HEK293 (cell line): Measurements from ENCODE around the gene FUT6.

Experiments used
- REPIN1 ChIP-seq: fragments of 450-650 bp; formaldehyde crosslinking; IDR thresholded peaks from 2 replicates; pipeline ENCODE4 v1.5.1; 2017; ENCODE audit warnings: missing biosample characterization, missing genetic modification characterization, low read depth
- ZFP3 ChIP-seq: fragments of 450-650 bp; formaldehyde crosslinking; IDR thresholded peaks from 2 replicates; pipeline ENCODE4 v1.5.1; 2016; ENCODE audit warnings: low read depth, missing biosample characterization, missing genetic modification characterization
- ZNF132 ChIP-seq: fragments of 450-650 bp; formaldehyde crosslinking; IDR thresholded peaks from 2 replicates; pipeline ENCODE4 v1.5.1; 2017; ENCODE audit warnings: missing biosample characterization, missing genetic modification characterization, borderline replicate concordance
- ZNF16 ChIP-seq: fragments of 450-650 bp; formaldehyde crosslinking; IDR thresholded peaks from 2 replicates; pipeline ENCODE4 v1.5.1; 2016; ENCODE audit warnings: low read depth, missing biosample characterization, missing genetic modification characterization
- ZNF174 ChIP-seq: fragments of 450-650 bp; formaldehyde crosslinking; IDR thresholded peaks from 2 replicates; pipeline ENCODE4 v1.5.0; 2017; ENCODE audit warnings: missing biosample characterization, mild to moderate bottlenecking, missing genetic modification characterization
- ZNF214 ChIP-seq: fragments of 450-650 bp; formaldehyde crosslinking; IDR thresholded peaks from 2 replicates; pipeline ENCODE4 v1.5.1; 2017; ENCODE audit warnings: missing biosample characterization, mild to moderate bottlenecking, missing genetic modification characterization, borderline replicate concordance
- ZNF335 ChIP-seq: fragments of 450-650 bp; formaldehyde crosslinking; conservative IDR thresholded peaks from 2 replicates; pipeline ENCODE4 v1.5.1; 2016; ENCODE audit warnings: missing biosample characterization, missing genetic modification characterization
- ZNF473 ChIP-seq: fragments of 450-650 bp; formaldehyde crosslinking; IDR thresholded peaks from 2 replicates; pipeline ENCODE4 v1.5.1; 2017; ENCODE audit warnings: missing biosample characterization, missing genetic modification characterization
- ZNF571 ChIP-seq: fragments of 450-650 bp; formaldehyde crosslinking; IDR thresholded peaks from 2 replicates; pipeline ENCODE4 v1.5.0; 2017; ENCODE audit warnings: missing biosample characterization, missing genetic modification characterization
- ZNF585B ChIP-seq: fragments of 450-650 bp; formaldehyde crosslinking; IDR thresholded peaks from 2 replicates; pipeline ENCODE4 v1.5.1; 2016; ENCODE audit warnings: missing biosample characterization, missing genetic modification characterization
- ZNF623 ChIP-seq: fragments of 450-650 bp; formaldehyde crosslinking; IDR thresholded peaks from 2 replicates; pipeline ENCODE4 v1.5.1; 2016; ENCODE audit warnings: missing biosample characterization, missing genetic modification characterization
- ZNF677 ChIP-seq: fragments of 450-650 bp; IDR thresholded peaks from 2 replicates; pipeline ENCODE4 v1.5.0; 2018; ENCODE audit warnings: missing biosample characterization, mild to moderate bottlenecking, missing genetic modification characterization, moderate library complexity
- TF ChIP-seq, protein P1 (sequence below): fragments of 450-650 bp; formaldehyde crosslinking; optimal IDR thresholded peaks from 2 replicates; pipeline ENCODE3; 2016; ENCODE audit warnings: missing biosample characterization, mild to moderate bottlenecking, missing genetic modification characterization
- TF ChIP-seq, protein P2 (sequence below): fragments of 450-650 bp; formaldehyde crosslinking; IDR thresholded peaks from 2 replicates; pipeline ENCODE4 v1.5.1; 2016; ENCODE audit warnings: missing biosample characterization, missing genetic modification characterization, borderline replicate concordance
- TF ChIP-seq, protein P3 (sequence below): fragments of 450-650 bp; formaldehyde crosslinking; IDR thresholded peaks from 2 replicates; pipeline ENCODE4 v1.5.1; 2017; ENCODE audit warnings: missing biosample characterization, missing genetic modification characterization
- TF ChIP-seq, protein P4 (sequence below): fragments of 450-650 bp; formaldehyde crosslinking; IDR thresholded peaks from 2 replicates; pipeline ENCODE4 v1.5.1; 2017; ENCODE audit warnings: missing biosample characterization, missing genetic modification characterization
- TF ChIP-seq, protein P5 (sequence below): fragments of 450-650 bp; IDR thresholded peaks from 2 replicates; pipeline ENCODE4 v1.5.1; 2018; ENCODE audit warnings: missing biosample characterization, missing genetic modification characterization
- TF ChIP-seq, protein P6 (sequence below): fragments of 450-650 bp; formaldehyde crosslinking; IDR thresholded peaks from 2 replicates; pipeline ENCODE4 v1.5.0; 2017; ENCODE audit warnings: missing biosample characterization, missing genetic modification characterization, borderline replicate concordance
- TF ChIP-seq, protein P7 (sequence below): fragments of 450-650 bp; formaldehyde crosslinking; IDR thresholded peaks from 2 replicates; pipeline ENCODE4 v1.5.1; 2016; ENCODE audit warnings: missing biosample characterization, missing genetic modification characterization, borderline replicate concordance

FUT6 gene

DNA sequence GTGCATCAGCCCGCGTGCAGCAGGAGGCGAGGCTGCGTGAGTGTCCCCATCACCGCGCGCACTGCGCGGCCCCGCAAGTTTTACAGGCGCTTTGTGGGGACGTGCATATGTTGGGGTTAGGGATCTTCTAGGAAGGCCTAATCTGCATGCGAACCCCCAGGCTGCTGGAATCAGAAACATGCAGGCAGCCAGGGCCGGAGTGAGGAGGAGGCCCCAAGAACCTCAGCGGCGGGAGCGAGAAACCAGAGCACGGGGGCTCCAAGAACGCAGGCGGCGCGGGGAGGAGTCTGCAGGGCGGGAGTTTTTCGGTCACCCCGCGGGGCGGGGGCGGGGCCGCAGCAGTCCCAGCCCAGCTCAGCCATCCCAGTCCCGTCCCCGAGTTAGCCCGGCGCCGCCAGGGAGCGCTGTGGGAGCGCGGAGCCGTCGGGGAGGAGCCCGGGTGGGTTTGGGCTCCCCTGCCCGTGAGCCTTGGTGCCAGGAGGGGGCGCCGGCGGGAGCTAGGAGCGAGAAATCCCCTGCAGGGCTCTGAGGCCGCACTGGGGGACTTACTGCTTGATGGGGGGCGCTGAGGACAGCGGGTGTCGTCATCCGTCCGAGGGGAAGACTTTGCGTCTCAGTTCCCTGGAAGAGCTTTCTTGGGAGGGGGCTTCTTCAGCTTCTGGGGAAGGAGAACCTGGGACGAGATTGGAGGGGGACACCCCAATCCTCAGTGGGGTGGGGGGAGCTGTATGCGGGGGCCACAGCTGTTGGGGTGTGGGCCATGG, 35.6 kb downstream of the FUT6 start (continued):
- TF ChIP-seq ZNF132 (tag by site-specific recombination) (no peak), ZNF623 (tag by site-specific recombination) (no peak), ZNF571 (tag by site-specific recombination) (no peak), ZNF585B (tag by site-specific recombination) (no peak), ZNF677 (tag by site-specific recombination) (no peak), ZNF335 (tag by site-specific recombination) (peak; percentile 83), ZFP3 (tag by site-specific recombination) (no peak), ZNF214 (tag by site-specific recombination) (no peak), ZNF16 (tag by site-specific recombination) (no peak), ZNF473 (tag by site-specific recombination) (no peak), REPIN1 (tag by site-specific recombination) (peak; percentile 17; the same call in 1 of the 2 replicates), ZNF174 (tag by site-specific recombination) (no peak)
- TF ChIP-seq, protein P1, sequence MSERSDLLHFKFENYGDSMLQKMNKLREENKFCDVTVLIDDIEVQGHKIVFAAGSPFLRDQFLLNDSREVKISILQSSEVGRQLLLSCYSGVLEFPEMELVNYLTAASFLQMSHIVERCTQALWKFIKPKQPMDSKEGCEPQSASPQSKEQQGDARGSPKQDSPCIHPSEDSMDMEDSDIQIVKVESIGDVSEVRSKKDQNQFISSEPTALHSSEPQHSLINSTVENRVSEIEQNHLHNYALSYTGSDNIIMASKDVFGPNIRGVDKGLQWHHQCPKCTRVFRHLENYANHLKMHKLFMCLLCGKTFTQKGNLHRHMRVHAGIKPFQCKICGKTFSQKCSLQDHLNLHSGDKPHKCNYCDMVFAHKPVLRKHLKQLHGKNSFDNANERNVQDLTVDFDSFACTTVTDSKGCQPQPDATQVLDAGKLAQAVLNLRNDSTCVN, result peak; percentile 88
- TF ChIP-seq, protein P2, sequence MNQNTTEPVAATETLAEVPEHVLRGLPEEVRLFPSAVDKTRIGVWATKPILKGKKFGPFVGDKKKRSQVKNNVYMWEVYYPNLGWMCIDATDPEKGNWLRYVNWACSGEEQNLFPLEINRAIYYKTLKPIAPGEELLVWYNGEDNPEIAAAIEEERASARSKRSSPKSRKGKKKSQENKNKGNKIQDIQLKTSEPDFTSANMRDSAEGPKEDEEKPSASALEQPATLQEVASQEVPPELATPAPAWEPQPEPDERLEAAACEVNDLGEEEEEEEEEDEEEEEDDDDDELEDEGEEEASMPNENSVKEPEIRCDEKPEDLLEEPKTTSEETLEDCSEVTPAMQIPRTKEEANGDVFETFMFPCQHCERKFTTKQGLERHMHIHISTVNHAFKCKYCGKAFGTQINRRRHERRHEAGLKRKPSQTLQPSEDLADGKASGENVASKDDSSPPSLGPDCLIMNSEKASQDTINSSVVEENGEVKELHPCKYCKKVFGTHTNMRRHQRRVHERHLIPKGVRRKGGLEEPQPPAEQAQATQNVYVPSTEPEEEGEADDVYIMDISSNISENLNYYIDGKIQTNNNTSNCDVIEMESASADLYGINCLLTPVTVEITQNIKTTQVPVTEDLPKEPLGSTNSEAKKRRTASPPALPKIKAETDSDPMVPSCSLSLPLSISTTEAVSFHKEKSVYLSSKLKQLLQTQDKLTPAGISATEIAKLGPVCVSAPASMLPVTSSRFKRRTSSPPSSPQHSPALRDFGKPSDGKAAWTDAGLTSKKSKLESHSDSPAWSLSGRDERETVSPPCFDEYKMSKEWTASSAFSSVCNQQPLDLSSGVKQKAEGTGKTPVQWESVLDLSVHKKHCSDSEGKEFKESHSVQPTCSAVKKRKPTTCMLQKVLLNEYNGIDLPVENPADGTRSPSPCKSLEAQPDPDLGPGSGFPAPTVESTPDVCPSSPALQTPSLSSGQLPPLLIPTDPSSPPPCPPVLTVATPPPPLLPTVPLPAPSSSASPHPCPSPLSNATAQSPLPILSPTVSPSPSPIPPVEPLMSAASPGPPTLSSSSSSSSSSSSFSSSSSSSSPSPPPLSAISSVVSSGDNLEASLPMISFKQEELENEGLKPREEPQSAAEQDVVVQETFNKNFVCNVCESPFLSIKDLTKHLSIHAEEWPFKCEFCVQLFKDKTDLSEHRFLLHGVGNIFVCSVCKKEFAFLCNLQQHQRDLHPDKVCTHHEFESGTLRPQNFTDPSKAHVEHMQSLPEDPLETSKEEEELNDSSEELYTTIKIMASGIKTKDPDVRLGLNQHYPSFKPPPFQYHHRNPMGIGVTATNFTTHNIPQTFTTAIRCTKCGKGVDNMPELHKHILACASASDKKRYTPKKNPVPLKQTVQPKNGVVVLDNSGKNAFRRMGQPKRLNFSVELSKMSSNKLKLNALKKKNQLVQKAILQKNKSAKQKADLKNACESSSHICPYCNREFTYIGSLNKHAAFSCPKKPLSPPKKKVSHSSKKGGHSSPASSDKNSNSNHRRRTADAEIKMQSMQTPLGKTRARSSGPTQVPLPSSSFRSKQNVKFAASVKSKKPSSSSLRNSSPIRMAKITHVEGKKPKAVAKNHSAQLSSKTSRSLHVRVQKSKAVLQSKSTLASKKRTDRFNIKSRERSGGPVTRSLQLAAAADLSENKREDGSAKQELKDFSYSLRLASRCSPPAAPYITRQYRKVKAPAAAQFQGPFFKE, result no peak
- TF ChIP-seq, protein P3, sequence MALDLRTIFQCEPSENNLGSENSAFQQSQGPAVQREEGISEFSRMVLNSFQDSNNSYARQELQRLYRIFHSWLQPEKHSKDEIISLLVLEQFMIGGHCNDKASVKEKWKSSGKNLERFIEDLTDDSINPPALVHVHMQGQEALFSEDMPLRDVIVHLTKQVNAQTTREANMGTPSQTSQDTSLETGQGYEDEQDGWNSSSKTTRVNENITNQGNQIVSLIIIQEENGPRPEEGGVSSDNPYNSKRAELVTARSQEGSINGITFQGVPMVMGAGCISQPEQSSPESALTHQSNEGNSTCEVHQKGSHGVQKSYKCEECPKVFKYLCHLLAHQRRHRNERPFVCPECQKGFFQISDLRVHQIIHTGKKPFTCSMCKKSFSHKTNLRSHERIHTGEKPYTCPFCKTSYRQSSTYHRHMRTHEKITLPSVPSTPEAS (tag by site-specific recombination), result no peak
- TF ChIP-seq, protein P4, sequence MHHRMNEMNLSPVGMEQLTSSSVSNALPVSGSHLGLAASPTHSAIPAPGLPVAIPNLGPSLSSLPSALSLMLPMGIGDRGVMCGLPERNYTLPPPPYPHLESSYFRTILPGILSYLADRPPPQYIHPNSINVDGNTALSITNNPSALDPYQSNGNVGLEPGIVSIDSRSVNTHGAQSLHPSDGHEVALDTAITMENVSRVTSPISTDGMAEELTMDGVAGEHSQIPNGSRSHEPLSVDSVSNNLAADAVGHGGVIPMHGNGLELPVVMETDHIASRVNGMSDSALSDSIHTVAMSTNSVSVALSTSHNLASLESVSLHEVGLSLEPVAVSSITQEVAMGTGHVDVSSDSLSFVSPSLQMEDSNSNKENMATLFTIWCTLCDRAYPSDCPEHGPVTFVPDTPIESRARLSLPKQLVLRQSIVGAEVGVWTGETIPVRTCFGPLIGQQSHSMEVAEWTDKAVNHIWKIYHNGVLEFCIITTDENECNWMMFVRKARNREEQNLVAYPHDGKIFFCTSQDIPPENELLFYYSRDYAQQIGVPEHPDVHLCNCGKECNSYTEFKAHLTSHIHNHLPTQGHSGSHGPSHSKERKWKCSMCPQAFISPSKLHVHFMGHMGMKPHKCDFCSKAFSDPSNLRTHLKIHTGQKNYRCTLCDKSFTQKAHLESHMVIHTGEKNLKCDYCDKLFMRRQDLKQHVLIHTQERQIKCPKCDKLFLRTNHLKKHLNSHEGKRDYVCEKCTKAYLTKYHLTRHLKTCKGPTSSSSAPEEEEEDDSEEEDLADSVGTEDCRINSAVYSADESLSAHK (tag by site-specific recombination), result peak; percentile 50; the same call in 1 of the 2 replicates
- TF ChIP-seq, protein P5, sequence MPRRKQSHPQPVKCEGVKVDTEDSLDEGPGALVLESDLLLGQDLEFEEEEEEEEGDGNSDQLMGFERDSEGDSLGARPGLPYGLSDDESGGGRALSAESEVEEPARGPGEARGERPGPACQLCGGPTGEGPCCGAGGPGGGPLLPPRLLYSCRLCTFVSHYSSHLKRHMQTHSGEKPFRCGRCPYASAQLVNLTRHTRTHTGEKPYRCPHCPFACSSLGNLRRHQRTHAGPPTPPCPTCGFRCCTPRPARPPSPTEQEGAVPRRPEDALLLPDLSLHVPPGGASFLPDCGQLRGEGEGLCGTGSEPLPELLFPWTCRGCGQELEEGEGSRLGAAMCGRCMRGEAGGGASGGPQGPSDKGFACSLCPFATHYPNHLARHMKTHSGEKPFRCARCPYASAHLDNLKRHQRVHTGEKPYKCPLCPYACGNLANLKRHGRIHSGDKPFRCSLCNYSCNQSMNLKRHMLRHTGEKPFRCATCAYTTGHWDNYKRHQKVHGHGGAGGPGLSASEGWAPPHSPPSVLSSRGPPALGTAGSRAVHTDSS, result no peak
- TF ChIP-seq, protein P6, sequence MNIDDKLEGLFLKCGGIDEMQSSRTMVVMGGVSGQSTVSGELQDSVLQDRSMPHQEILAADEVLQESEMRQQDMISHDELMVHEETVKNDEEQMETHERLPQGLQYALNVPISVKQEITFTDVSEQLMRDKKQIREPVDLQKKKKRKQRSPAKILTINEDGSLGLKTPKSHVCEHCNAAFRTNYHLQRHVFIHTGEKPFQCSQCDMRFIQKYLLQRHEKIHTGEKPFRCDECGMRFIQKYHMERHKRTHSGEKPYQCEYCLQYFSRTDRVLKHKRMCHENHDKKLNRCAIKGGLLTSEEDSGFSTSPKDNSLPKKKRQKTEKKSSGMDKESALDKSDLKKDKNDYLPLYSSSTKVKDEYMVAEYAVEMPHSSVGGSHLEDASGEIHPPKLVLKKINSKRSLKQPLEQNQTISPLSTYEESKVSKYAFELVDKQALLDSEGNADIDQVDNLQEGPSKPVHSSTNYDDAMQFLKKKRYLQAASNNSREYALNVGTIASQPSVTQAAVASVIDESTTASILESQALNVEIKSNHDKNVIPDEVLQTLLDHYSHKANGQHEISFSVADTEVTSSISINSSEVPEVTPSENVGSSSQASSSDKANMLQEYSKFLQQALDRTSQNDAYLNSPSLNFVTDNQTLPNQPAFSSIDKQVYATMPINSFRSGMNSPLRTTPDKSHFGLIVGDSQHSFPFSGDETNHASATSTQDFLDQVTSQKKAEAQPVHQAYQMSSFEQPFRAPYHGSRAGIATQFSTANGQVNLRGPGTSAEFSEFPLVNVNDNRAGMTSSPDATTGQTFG, result no peak; the same call in 1 of the 2 replicates
- TF ChIP-seq, protein P7, sequence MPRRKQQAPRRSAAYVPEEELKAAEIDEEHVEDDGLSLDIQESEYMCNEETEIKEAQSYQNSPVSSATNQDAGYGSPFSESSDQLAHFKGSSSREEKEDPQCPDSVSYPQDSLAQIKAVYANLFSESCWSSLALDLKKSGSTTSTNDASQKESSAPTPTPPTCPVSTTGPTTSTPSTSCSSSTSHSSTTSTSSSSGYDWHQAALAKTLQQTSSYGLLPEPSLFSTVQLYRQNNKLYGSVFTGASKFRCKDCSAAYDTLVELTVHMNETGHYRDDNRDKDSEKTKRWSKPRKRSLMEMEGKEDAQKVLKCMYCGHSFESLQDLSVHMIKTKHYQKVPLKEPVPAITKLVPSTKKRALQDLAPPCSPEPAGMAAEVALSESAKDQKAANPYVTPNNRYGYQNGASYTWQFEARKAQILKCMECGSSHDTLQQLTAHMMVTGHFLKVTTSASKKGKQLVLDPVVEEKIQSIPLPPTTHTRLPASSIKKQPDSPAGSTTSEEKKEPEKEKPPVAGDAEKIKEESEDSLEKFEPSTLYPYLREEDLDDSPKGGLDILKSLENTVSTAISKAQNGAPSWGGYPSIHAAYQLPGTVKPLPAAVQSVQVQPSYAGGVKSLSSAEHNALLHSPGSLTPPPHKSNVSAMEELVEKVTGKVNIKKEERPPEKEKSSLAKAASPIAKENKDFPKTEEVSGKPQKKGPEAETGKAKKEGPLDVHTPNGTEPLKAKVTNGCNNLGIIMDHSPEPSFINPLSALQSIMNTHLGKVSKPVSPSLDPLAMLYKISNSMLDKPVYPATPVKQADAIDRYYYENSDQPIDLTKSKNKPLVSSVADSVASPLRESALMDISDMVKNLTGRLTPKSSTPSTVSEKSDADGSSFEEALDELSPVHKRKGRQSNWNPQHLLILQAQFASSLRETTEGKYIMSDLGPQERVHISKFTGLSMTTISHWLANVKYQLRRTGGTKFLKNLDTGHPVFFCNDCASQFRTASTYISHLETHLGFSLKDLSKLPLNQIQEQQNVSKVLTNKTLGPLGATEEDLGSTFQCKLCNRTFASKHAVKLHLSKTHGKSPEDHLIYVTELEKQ, result no peak
